A549 (cell line): ENCODE results near the gene SLC24A3. TPM values are rescaled to one million over a fixed set of nuclear protein-coding genes. Genes with fewer than 3 reads are reported as not detected.

Experiments
- ATAC-seq, 2 experiments: fragments of 200-7000 bp in 1 of 2; fragments of >200 bp in 1 of 2; cut with Nextera tagmentation in 1 of 2; cut with Tn5 transposase in 1 of 2; 3 replicates each; pipeline versions ENCODE4 v1.8.0 to v1.9.1; 2018 to 2020; ENCODE audit warnings: mild to moderate bottlenecking in 1 of 2, moderate library complexity in 1 of 2
- CTCF ChIA-PET: fragments of 300-600 bp; sonication (Branson Sonifier 250); formaldehyde crosslinking; extraction: SDS; loops from one replicate; lab custom pipeline; 2021; ENCODE audit warnings: antibody characterized with exemption, inconsistent platforms; lab: Yijun Ruan, JAX
- POLR2A ChIA-PET: fragments of 350-600 bp; formaldehyde crosslinking; extraction: SDS; loops from one replicate; lab custom pipeline; 2021; ENCODE audit warnings: antibody characterized with exemption, inconsistent platforms; lab: Yijun Ruan, JAX
- DNase-seq, 2 experiments: peaks; one replicate each; pipeline versions ENCODE4 v3.0.0 to v3.0.0-alpha.2; 2011 to 2016; ENCODE audit warnings: low read depth in 1 of 2, low spot score in 1 of 2
- FAIRE-seq: peaks from 2 replicates; lab custom pipeline; 2011; peaks lifted over from hg19 to GRCh38; lab: Jason Lieb, UNC
- H3K27ac ChIP-seq, 2 experiments: fragments of >200 bp; sonication (Bioruptor Twin); formaldehyde crosslinking; 3 replicates each; pipeline ENCODE4 v1.5.1; 2016 to 2017
- H3K4me1 ChIP-seq: fragments of >200 bp; sonication (Bioruptor Twin); formaldehyde crosslinking; 3 replicates; pipeline ENCODE4 v1.6.1; 2016
- H3K4me2 ChIP-seq: fragments of >200 bp; sonication (Bioruptor Twin); formaldehyde crosslinking; 3 replicates; pipeline ENCODE4 v1.6.1; 2016
- H3K4me3 ChIP-seq: fragments of >200 bp; sonication (Bioruptor Twin); formaldehyde crosslinking; 3 replicates; pipeline ENCODE4 v1.5.1; 2016
- H3K9me3 ChIP-seq: fragments of >200 bp; sonication (Bioruptor Twin); formaldehyde crosslinking; 3 replicates; pipeline ENCODE4 v1.6.1; 2016
- EHF ChIP-seq: fragments of 250-450 bp; sonication (Bioruptor Pico); IDR thresholded peaks from 2 replicates; pipeline ENCODE4 v1.5.0; 2020; ENCODE audit warnings: mild to moderate bottlenecking
- ESRRA ChIP-seq: fragments of 150-350 bp; IDR thresholded peaks from 2 replicates; pipeline ENCODE4 v1.6.1; 2014; ENCODE audit warnings: mild to moderate bottlenecking, low read length, borderline replicate concordance
- FOXS1 ChIP-seq: fragments of 250-450 bp; sonication (Bioruptor Pico); IDR thresholded peaks from 2 replicates; pipeline ENCODE4 v1.5.0; 2020; ENCODE audit warnings: mild to moderate bottlenecking, moderate library complexity
- HDAC2 ChIP-seq: fragments of 200-600 bp; sonication (generic); IDR thresholded peaks from 2 replicates; pipeline ENCODE4 v1.6.1; 2016
- HOXB5 ChIP-seq: fragments of 250-450 bp; sonication (Bioruptor Pico); IDR thresholded peaks from 2 replicates; pipeline ENCODE4 v1.5.0; 2020; ENCODE audit warnings: mild to moderate bottlenecking, moderate library complexity
- JUN ChIP-seq, 2 experiments: fragments of >200 bp; sonication (Bioruptor Twin); formaldehyde crosslinking; IDR thresholded peaks; 2 replicates in 1 of 2; 3 replicates in 1 of 2; pipeline ENCODE4 v1.6.1; 2016 to 2017
- MAFK ChIP-seq: fragments of 450-650 bp; IDR thresholded peaks from 2 replicates; pipeline ENCODE4 v1.6.1; 2014; ENCODE audit not compliant: partially characterized antibody
- MAZ ChIP-seq: fragments of 150-350 bp; IDR thresholded peaks from 2 replicates; pipeline ENCODE4 v1.6.1; 2014; ENCODE audit warnings: antibody characterized with exemption, low read depth, low read length, borderline replicate concordance
- MYC ChIP-seq: IDR thresholded peaks from 2 replicates; pipeline ENCODE4 v1.6.1; 2012; ENCODE audit warnings: mild to moderate bottlenecking, inconsistent platforms, low read length, improper control_type of control experiment, borderline replicate concordance
- NPAS2 ChIP-seq: fragments of 250-450 bp; sonication (Bioruptor Pico); IDR thresholded peaks from 2 replicates; pipeline ENCODE4 v1.8.0; 2022; ENCODE audit warnings: mild to moderate bottlenecking, moderate library complexity, borderline replicate concordance
- POLR2A ChIP-seq: IDR thresholded peaks from 2 replicates; pipeline ENCODE4 v1.6.1; 2012; ENCODE audit warnings: mild to moderate bottlenecking, low read length
- RAD21 ChIP-seq, 2 experiments: fragments of >200 bp in 1 of 2; sonication (Bioruptor Twin) in 1 of 2; formaldehyde crosslinking in 1 of 2; IDR thresholded peaks in 1 of 2; conservative IDR thresholded peaks in 1 of 2; 2 replicates in 1 of 2; 3 replicates in 1 of 2; pipeline ENCODE4 v1.6.1; 2012 to 2018; ENCODE audit warnings: inconsistent platforms in 1 of 2
- RARB ChIP-seq: fragments of 250-450 bp; sonication (Bioruptor Pico); IDR thresholded peaks from 2 replicates; pipeline ENCODE4 v1.8.0; 2021; ENCODE audit warnings: mild to moderate bottlenecking, moderate library complexity
- RFX5 ChIP-seq: fragments of 450-650 bp; IDR thresholded peaks from 2 replicates; pipeline ENCODE4 v1.7.1; 2014; ENCODE audit warnings: antibody characterized with exemption, mild to moderate bottlenecking, moderate library complexity
- RNF2 ChIP-seq: fragments of 200-600 bp; sonication (generic); IDR thresholded peaks from 2 replicates; pipeline ENCODE4 v1.6.1; 2016; ENCODE audit warnings: low read depth, mild to moderate bottlenecking, antibody characterized with exemption, moderate library complexity, borderline replicate concordance
- SMC3 ChIP-seq: fragments of >200 bp; sonication (Bioruptor Twin); formaldehyde crosslinking; IDR thresholded peaks from 3 replicates; pipeline ENCODE4 v1.6.1; 2018; ENCODE audit warnings: inconsistent platforms
- TP53 ChIP-seq: fragments of 250-450 bp; sonication (Bioruptor Pico); IDR thresholded peaks from 2 replicates; pipeline ENCODE4 v1.5.0; 2021; ENCODE audit warnings: mild to moderate bottlenecking, moderate library complexity
- WGBS: methylation state at CpG from one replicate; pipeline ENCODE4 v1.1.6; 2017; ENCODE audit errors: missing lambda C conversion rate; 5-methylcytosine and 5-hydroxymethylcytosine counted together
- polyA plus RNA-seq, 4 experiments: library from polyadenylated mRNA; depleted of rRNA in 3 of 4; stranded (reverse); fragments of >200 nt; fragmentation: RNase III in 1 of 4; extraction: RNeasy Plus Mini Kit Qiagen cat#74134 plus additional on column Dnase treatment in 1 of 4; gene quantifications; 2 replicates in 3 of 4; 3 replicates in 1 of 4; pipeline ENCODE4 v1.2.3, GENCODE V29; 2011 to 2017
- TF ChIP-seq, protein P1 (sequence below): fragments of >200 bp; sonication (Bioruptor Twin); formaldehyde crosslinking; IDR thresholded peaks from 3 replicates; pipeline ENCODE4 v1.5.1; 2016
- TF ChIP-seq, protein P2 (sequence below): IDR thresholded peaks from 2 replicates; pipeline ENCODE4 v1.6.1; 2012
- TF ChIP-seq, protein P3 (sequence below): fragments of 200-600 bp; sonication (generic); IDR thresholded peaks from 2 replicates; pipeline ENCODE4 v1.6.1; 2016; ENCODE audit warnings: antibody characterized with exemption, mild to moderate bottlenecking, moderate library complexity

Gene SLC24A3
- polyA plus RNA-seq, 2 of the 4 experiments (the other 2 are of a cell fraction) = 0.08 TPM; not detected in 1

DNA sequence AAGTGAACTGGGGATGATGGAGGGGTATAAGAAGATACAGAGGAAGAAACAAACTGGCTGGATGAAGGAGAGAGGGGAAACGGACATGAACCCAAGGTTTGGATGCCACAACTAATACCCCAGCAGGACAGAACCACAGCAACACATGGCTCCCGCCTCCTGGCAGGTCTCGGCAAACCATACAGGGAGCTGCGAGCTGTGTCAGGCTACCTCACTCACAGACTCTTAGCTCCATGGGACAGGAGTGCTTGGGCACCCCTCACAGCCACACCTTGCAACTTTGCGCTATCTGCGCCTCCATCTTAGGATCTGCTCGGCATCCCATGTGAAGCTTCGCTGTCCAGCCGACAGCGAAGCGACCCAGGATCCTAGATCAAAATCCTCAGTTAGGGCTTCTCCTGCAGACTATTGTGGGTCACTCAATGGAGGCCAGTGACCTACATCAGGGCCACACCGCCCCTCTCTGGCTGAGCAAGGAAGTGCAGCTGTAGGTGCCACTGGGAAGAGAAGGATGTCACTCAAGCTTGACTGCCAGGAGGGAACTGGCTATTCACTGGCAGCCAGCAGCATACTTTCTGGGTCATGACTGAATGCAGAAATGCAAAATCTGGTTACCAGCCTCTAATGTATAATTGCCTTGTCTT is 371.2 kb downstream of the SLC24A3 start:
- ATAC-seq (peak; percentile 65 to 91; a peak in 5 of 6 replicates), FAIRE-seq (no peak), DNase-seq (peak; percentile 61 to 64)
- ChIA-PET CTCF (interaction anchor here (0.5 to 2.0 kb wide), 12 partner anchors 9 to 1093 kb away, joined by 3 to 12 read pairs (median 4); no protein-coding TSS in a partner anchor), POLR2A (interaction anchor here (0.6 kb wide), 1 partner anchor 1088 kb away, joined by 3 read pairs; no protein-coding TSS in a partner anchor)
- TF ChIP-seq SMC3 = 0 out of 3 replicates have a peak, but pooled peaks have one; percentile 12
- TF ChIP-seq TP53 (CRISPR knock-in tag) = no peak
- TF ChIP-seq RAD21 (conservative IDR thresholded peaks at IDR 0.05 in 1 of 2, IDR thresholded peaks at IDR 0.05 in 1 of 2) = peak; percentile 44 to 78; a peak in 4 of 5 replicates
- no peak for TF ChIP-seq EHF
- TF ChIP-seq, protein P1, sequence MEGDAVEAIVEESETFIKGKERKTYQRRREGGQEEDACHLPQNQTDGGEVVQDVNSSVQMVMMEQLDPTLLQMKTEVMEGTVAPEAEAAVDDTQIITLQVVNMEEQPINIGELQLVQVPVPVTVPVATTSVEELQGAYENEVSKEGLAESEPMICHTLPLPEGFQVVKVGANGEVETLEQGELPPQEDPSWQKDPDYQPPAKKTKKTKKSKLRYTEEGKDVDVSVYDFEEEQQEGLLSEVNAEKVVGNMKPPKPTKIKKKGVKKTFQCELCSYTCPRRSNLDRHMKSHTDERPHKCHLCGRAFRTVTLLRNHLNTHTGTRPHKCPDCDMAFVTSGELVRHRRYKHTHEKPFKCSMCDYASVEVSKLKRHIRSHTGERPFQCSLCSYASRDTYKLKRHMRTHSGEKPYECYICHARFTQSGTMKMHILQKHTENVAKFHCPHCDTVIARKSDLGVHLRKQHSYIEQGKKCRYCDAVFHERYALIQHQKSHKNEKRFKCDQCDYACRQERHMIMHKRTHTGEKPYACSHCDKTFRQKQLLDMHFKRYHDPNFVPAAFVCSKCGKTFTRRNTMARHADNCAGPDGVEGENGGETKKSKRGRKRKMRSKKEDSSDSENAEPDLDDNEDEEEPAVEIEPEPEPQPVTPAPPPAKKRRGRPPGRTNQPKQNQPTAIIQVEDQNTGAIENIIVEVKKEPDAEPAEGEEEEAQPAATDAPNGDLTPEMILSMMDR = peak; percentile 38
- Histone ChIP-seq H3K27ac (no peak overlapping the region), H3K9me3 (no peaks in the 10 kb centered on the region), H3K4me2 (no peak overlapping the region), H3K4me1 (no peaks in the 10 kb centered on the region), H3K4me3 (no peak overlapping the region)
- WGBS = 21% methylated on average over 12 of the region's 12 CpGs

DNA sequence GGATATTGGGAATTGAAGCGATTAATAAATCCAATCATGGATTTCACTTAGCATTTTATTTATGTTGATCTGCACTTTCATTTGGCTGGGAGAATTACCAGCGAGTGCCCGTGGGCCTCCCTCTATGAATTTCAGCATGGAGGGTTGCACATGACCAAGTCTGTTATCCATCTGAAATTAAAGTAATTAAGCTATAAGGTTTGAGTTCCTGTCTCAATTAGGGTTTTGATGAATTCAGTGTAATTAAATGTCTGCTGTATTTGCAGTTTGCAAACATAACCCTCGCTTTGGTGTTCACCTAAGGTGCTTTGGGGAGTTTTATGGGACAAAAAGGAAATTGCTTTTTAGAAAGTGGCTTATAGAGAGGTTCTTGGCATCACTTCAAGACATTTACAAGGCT is 375.8 kb downstream of the SLC24A3 start:
- no peak for DNase-seq
- TF ChIP-seq HOXB5 (CRISPR knock-in tag) (no peak), MAFK (no peak), RFX5 (no peak), HDAC2 (no peak), NPAS2 (CRISPR knock-in tag) (no peak), POLR2A (no peak)
- ChIA-PET CTCF (interaction anchor here (1.0 to 1.8 kb wide), 4 partner anchors 12 to 73 kb away, joined by 3 to 7 read pairs (median 3); no protein-coding TSS in a partner anchor), POLR2A (no interaction called here)
- FAIRE-seq = no peak
- Histone ChIP-seq H3K4me3 (no peak overlapping the region), H3K4me2 (no peak overlapping the region), H3K4me1 (no peaks in the 10 kb centered on the region), H3K27ac (no peak overlapping the region), H3K9me3 (no peaks in the 10 kb centered on the region)
- WGBS = 9% methylated on average over 4 of the region's 4 CpGs
- no peak for ATAC-seq

DNA sequence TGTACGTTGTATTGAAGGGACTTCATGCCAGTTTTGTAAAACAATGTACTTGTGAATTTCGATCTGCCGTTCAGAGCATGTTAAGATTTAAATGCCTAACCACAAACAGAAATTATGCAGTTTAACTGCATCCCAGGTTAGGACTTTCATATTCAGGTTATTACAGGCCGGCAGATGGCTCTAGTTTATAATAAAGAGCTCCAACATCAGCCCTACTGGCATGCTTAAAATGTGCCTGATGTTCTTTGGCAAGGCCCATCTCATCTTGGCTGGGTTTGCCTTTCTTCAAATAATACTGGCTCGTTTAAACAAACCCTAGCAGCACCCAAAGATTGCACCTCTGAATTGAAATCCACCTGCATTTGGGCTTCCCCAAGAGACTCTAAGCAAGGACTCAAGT is 376.3 kb downstream of the SLC24A3 start:
- Histone ChIP-seq H3K9me3 (no peaks in the 10 kb centered on the region), H3K27ac (no peak overlapping the region), H3K4me2 (no peak overlapping the region), H3K4me3 (no peak overlapping the region), H3K4me1 (no peaks in the 10 kb centered on the region)
- ATAC-seq (no peak), FAIRE-seq (no peak), DNase-seq (no peak)
- CTCF ChIA-PET = interaction anchor here (1.0 to 1.8 kb wide), 2 partner anchors 11 to 19 kb away, joined by 3 to 7 read pairs; no protein-coding TSS in a partner anchor
- TF ChIP-seq RARB (CRISPR knock-in tag) = no peak
- TF ChIP-seq RAD21 (conservative IDR thresholded peaks at IDR 0.05 in 1 of 2, IDR thresholded peaks at IDR 0.05 in 1 of 2) = 0 out of 5 replicates have a peak, but pooled peaks of 1 of the 2 experiments have one; percentile 17
- TF ChIP-seq, protein P2, sequence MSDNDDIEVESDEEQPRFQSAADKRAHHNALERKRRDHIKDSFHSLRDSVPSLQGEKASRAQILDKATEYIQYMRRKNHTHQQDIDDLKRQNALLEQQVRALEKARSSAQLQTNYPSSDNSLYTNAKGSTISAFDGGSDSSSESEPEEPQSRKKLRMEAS = no peak
- TF ChIP-seq HOXB5 (CRISPR knock-in tag) = no peak
- TF ChIP-seq MYC = no peak
- no peak for TF ChIP-seq MAZ
- POLR2A ChIA-PET = no interaction called here
- WGBS = 11% methylated on average over 5 of the region's 5 CpGs

DNA sequence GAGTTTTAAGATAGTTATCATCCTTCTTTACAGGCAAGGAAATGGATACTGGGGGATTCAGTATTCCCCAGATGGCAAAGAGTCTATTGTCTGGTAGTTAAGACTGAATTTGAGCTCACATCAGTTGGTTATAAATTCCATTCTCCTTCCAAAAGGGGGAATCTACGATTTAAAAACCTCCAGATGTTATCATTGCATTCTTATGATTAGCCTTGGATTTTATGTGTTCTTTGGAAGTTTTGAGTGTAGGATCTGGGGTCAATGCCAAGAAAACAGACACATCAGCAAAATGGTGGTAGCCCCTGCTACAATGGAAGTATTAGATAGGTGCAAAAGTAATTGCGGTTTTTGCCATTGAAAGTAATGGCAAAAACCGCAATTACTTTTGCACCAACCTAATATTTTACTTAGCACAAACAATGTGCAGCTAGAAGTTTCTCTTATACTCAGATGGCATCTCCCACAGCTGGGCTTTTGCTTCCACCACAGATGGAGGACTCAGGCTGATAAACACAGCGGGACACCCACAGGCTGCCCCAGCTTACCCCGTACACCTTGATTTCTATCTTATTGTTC is 377.4 kb downstream of the SLC24A3 start:
- Histone ChIP-seq H3K4me1 (no peaks in the 10 kb centered on the region), H3K4me3 (no peak overlapping the region), H3K4me2 (no peak overlapping the region), H3K9me3 (no peaks in the 10 kb centered on the region), H3K27ac (no peak overlapping the region)
- ChIA-PET POLR2A (no interaction called here), CTCF (interaction anchor here (0.9 to 1.2 kb wide), 4 partner anchors 10 to 104 kb away, joined by 3 read pairs; no protein-coding TSS in a partner anchor)
- FAIRE-seq (no peak), DNase-seq (no peak), ATAC-seq (no peak)
- TF ChIP-seq ESRRA (no peak), JUN (IDR thresholded peaks at IDR 0.05) (no peak), RNF2 (no peak), FOXS1 (CRISPR knock-in tag) (no peak), RAD21 (conservative IDR thresholded peaks at IDR 0.05 in 1 of 2, IDR thresholded peaks at IDR 0.05 in 1 of 2) (no peak)
- TF ChIP-seq, protein P3, sequence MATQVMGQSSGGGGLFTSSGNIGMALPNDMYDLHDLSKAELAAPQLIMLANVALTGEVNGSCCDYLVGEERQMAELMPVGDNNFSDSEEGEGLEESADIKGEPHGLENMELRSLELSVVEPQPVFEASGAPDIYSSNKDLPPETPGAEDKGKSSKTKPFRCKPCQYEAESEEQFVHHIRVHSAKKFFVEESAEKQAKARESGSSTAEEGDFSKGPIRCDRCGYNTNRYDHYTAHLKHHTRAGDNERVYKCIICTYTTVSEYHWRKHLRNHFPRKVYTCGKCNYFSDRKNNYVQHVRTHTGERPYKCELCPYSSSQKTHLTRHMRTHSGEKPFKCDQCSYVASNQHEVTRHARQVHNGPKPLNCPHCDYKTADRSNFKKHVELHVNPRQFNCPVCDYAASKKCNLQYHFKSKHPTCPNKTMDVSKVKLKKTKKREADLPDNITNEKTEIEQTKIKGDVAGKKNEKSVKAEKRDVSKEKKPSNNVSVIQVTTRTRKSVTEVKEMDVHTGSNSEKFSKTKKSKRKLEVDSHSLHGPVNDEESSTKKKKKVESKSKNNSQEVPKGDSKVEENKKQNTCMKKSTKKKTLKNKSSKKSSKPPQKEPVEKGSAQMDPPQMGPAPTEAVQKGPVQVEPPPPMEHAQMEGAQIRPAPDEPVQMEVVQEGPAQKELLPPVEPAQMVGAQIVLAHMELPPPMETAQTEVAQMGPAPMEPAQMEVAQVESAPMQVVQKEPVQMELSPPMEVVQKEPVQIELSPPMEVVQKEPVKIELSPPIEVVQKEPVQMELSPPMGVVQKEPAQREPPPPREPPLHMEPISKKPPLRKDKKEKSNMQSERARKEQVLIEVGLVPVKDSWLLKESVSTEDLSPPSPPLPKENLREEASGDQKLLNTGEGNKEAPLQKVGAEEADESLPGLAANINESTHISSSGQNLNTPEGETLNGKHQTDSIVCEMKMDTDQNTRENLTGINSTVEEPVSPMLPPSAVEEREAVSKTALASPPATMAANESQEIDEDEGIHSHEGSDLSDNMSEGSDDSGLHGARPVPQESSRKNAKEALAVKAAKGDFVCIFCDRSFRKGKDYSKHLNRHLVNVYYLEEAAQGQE = 0 out of 2 replicates have a peak, but pooled peaks have one; percentile 34
- WGBS = 28% methylated on average over 5 of the region's 5 CpGs
